Testis (tissue), 3 donors: ENCODE measurements around the gene ADAT3. TPM values are rescaled to one million over a fixed set of nuclear protein-coding genes. Genes with fewer than 3 reads are reported as not detected.
"Not testable (repeated sequence)": the region's sequence is repeated elsewhere in the genome, so short reads cannot be mapped to it uniquely, and the experiment has no call there.

Source experiments
- DNase-seq: peaks from one replicate; pipeline ENCODE4 v3.0.0-alpha.2; 2019
- H3K27ac ChIP-seq, 2 donors: fragments of 200-600 bp; sonication (generic); one replicate each; pipeline ENCODE4 v1.5.1; 2019
- H3K27me3 ChIP-seq: fragments of 200-600 bp; sonication (generic); one replicate; pipeline ENCODE4 v1.5.1; 2019
- H3K36me3 ChIP-seq: fragments of 200-600 bp; sonication (generic); one replicate; pipeline ENCODE4 v1.5.1; 2017; ENCODE audit warnings: low read depth; ENCODE audit errors: missing control alignments
- H3K4me1 ChIP-seq: fragments of 200-600 bp; sonication (generic); one replicate; pipeline ENCODE4 v1.5.1; 2019
- H3K4me3 ChIP-seq, 2 donors: fragments of 200-600 bp; sonication (generic); one replicate each; pipeline ENCODE4 v1.5.1; 2017 to 2019
- H3K9me3 ChIP-seq: fragments of 200-600 bp; sonication (generic); one replicate; pipeline ENCODE4 v1.5.1; 2017
- POLR2A ChIP-seq: fragments of 450-650 bp; IDR thresholded peaks from one replicate; pipeline ENCODE4 v1.6.1; 2017; ENCODE audit warnings: antibody characterized with exemption, mild to moderate bottlenecking, moderate library complexity
- WGBS, 2 donors: methylation state at CpG; one replicate each; pipeline ENCODE4 v1.1.5; 2018; 5-methylcytosine and 5-hydroxymethylcytosine counted together
- intact Hi-C: fragments of 100-400 bp; cut with DNase I; formaldehyde crosslinking; loops from one replicate; pipeline ENCODE4 v1.15.1; 2023; ENCODE audit warnings: low total_unique reads
- polyA plus RNA-seq: library from polyadenylated mRNA; stranded (reverse); fragments of 350-450 nt; fragmentation: Illumina TruSeq; extraction: RNeasy Lipid Tissue Mini Kit (QIAGEN cat#74804); gene quantifications from one replicate; pipeline ENCODE4 v1.2.3, GENCODE V29; 2014; ENCODE audit warnings: low read depth, low replicate concordance; ENCODE audit not compliant: insufficient read depth
- total RNA-seq, 2 donors: library from RNA; depleted of rRNA; stranded (reverse); fragments of >200 nt; gene quantifications; one replicate each; pipeline ENCODE4 v1.2.3, GENCODE V29; 2016
- TF ChIP-seq, protein P1 (sequence below), 3 experiments: fragments of 450-650 bp in 2 of 3; fragments of 200-600 bp in 1 of 3; sonication (generic) in 1 of 3; IDR thresholded peaks; one replicate each; pipeline ENCODE4 v1.5.1; 2016 to 2019; ENCODE audit warnings: antibody characterized with exemption in 3 of 3, mild to moderate bottlenecking in 2 of 3, moderate library complexity in 1 of 3

The ADAT3 gene
- total and polyA plus RNA-seq, 3 donors from 2014 or later: 1.1 to 16.7 (median 10.6) TPM

DNA sequence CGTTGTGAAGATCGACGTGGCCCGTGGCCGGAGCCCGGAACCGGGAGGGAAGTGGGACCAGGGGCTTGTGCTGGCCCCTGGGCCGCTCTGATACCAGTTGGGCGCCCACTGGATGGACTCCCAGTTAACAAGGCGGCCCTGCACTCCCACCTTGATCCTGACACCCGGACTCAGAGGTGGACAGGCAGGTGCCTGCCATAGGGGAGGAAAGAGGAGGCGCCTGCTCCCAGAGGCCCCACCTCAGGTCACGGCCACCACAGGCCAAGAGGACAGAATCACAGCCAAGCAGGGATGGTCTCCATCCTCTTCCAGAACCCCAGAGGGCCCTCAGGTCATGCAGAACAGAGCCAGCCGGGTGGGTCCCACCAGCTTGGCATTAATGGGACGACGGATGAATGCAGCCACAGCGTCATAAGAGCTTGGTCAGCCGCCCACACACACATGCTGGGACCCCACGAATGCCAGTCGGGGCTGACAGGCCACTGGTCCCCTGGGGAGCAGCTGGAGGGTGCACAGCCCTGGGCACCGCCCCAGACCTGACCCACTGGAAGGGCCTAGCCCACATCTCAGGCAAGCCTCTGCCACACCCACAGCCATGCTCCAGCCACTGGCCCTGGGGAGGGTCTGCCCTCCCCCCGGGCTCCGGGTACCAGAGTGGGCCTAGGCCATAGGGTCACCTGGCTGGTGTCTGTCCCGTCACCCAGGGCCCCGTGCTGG is 32.2 kb upstream of the ADAT3 start:
- H3K27me3 ChIP-seq: no peaks in the 10 kb centered on the region
- no peaks in the 10 kb centered on the region for H3K9me3 ChIP-seq
- peak overlapping the region; percentile 85 to 88 for H3K27ac ChIP-seq
- intact Hi-C loops: no loop called here
- 25 to 80% methylated on average over 4 to 19 of the region's 25 CpGs for WGBS, 2 donors
- no peaks in the 10 kb centered on the region for H3K36me3 ChIP-seq
- H3K4me1 ChIP-seq: peaks cover 31% of the 10 kb centered on the region
- no peak for DNase-seq
- TF ChIP-seq, protein P1, sequence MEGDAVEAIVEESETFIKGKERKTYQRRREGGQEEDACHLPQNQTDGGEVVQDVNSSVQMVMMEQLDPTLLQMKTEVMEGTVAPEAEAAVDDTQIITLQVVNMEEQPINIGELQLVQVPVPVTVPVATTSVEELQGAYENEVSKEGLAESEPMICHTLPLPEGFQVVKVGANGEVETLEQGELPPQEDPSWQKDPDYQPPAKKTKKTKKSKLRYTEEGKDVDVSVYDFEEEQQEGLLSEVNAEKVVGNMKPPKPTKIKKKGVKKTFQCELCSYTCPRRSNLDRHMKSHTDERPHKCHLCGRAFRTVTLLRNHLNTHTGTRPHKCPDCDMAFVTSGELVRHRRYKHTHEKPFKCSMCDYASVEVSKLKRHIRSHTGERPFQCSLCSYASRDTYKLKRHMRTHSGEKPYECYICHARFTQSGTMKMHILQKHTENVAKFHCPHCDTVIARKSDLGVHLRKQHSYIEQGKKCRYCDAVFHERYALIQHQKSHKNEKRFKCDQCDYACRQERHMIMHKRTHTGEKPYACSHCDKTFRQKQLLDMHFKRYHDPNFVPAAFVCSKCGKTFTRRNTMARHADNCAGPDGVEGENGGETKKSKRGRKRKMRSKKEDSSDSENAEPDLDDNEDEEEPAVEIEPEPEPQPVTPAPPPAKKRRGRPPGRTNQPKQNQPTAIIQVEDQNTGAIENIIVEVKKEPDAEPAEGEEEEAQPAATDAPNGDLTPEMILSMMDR (IDR thresholded peaks at IDR 0.05): no peak
- no peak for TF ChIP-seq POLR2A
- H3K4me3 ChIP-seq: no peak overlapping the region

DNA sequence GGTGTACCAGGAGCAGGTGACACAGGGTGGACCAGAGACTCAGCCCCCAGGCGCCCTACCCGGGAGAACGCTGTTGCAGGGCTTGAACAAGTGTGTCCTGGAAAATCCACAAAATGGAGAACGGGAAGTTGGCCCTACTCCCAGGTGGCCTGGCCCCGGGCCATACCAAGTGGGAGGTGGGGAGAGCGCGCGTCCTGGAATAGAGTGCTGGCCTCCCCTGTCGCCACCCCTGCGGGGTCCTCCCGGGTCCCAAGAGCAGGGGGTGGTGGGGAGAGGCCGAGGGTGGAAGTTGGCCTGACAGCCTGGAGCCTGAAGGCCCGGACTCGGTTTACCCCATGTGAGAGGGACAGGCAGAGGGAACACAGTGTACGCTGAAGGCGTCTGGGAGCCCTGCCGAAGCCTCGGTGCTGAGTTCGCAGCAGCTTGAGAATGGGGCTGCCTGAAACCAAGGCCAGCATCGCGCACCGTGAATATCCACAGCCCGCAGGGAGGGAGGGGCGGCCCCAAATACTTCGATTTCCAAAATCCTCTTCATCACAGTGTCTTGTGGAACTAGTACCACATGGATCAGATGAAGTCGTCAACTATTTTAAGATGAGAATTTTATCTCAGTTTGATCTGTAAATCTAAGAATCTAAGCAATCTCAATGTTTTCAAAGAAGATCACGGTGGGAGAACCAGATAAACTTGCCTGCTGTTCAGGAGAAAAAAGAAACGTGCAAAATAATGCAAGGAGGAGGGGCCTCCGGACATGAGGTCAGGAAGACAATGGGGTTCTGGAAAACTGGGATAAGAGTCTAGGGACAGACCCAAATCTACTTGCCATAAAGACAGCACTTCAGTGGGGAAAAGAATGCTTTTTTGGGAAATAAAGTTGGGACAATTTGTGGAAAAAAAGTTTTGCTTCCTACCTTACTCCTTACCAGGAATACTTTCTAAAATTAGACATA is 31.4 kb upstream of the ADAT3 start:
- H3K36me3 ChIP-seq: no peaks in the 10 kb centered on the region
- peak overlapping the region in 1 of 2 donors; percentile 24 for H3K4me3 ChIP-seq
- 22 to 30% methylated on average over 26 to 29 of the region's 29 CpGs for WGBS, 2 donors
- peaks cover 31% of the 10 kb centered on the region for H3K4me1 ChIP-seq
- DNase-seq: peak; percentile 72
- H3K27me3 ChIP-seq: no peaks in the 10 kb centered on the region
- peak overlapping the region; percentile 85 to 88 for H3K27ac ChIP-seq
- H3K9me3 ChIP-seq: no peaks in the 10 kb centered on the region
- intact Hi-C loops: no loop called here
- no peak for TF ChIP-seq POLR2A
- TF ChIP-seq, protein P1 (IDR thresholded peaks at IDR 0.05): no peak

DNA sequence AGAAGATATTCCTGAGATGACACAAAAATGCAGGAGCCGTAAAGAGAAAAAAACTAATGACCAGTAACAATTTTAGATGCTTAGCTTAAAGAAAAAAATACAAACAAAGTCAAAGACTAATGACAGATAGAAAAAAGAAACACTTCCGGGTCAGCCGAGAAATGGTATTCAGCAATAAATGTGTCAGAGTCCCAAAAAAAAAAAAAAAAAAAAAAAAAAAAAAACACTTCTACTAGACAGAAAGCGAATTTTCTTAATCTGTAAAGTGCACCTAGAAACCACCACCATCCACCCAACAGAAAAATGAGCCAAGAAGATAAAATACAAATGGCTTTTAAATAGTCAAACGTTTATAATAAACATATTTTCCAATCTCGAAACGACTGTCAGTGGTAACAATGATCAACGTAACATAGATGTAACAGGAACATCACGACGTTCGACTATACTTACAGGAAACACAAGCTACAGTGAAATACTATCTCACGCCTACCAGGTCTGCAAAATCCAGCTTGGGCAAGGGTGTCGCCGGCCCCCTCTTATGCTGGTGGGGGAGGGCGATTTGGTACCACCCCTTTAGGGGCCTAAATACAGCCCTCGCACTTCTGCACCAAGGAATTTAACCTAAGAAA is 30.5 kb upstream of the ADAT3 start:
- no peak for TF ChIP-seq POLR2A
- TF ChIP-seq, protein P1 (IDR thresholded peaks at IDR 0.05): no peak
- H3K36me3 ChIP-seq: no peaks in the 10 kb centered on the region
- no peak for DNase-seq
- peaks cover 31% of the 10 kb centered on the region for H3K4me1 ChIP-seq
- H3K9me3 ChIP-seq: no peaks in the 10 kb centered on the region
- WGBS, 2 donors: 7 to 8% methylated on average over 16 of the region's 16 CpGs
- no peaks in the 10 kb centered on the region for H3K27me3 ChIP-seq
- peak overlapping the region; percentile 85 to 93 for H3K4me3 ChIP-seq
- intact Hi-C loops: no loop called here
- H3K27ac ChIP-seq: peak overlapping the region in 1 of 2 donors; percentile 88

DNA sequence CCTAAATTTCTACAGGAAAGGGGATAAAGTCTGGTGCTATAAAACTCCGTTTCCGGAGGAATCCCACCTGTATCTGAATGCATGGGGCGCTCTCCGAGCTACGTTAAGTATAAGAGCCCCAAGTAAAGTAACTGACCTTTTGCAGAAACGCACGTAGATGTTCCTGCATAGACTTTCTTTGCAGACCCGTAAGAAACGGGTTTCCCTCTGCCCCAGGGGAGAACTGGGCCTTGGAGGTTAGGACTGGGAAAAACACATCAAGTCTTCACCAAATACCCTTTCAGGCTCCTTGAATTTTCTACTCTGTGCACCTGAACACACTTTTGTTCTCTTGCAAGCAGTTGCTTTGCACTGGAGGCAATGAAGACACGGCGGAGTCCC is 29.9 kb upstream of the ADAT3 start:
- H3K9me3 ChIP-seq, DNase-seq, H3K27me3 ChIP-seq, intact Hi-C loops, H3K36me3 ChIP-seq: not testable (repeated sequence)
- Histone ChIP-seq H3K4me1 (peaks cover 31% of the 10 kb centered on the region), H3K4me3 (peak overlapping the region; percentile 85 to 93), H3K27ac (peak overlapping the region; percentile 81 to 88)
- WGBS, 2 donors: 1 to 2% methylated on average over 9 to 11 of the region's 11 CpGs
